ENCODE results near the gene NUTM2G.
"Not testable (repeated sequence)": the region's sequence is repeated elsewhere in the genome, so short reads cannot be mapped to it uniquely, and the experiment has no call there.

GRCh38 chr9:96972552-96972951 is 43.9 kb downstream of the NUTM2G start:
- TF ChIP-seq, protein P1, sequence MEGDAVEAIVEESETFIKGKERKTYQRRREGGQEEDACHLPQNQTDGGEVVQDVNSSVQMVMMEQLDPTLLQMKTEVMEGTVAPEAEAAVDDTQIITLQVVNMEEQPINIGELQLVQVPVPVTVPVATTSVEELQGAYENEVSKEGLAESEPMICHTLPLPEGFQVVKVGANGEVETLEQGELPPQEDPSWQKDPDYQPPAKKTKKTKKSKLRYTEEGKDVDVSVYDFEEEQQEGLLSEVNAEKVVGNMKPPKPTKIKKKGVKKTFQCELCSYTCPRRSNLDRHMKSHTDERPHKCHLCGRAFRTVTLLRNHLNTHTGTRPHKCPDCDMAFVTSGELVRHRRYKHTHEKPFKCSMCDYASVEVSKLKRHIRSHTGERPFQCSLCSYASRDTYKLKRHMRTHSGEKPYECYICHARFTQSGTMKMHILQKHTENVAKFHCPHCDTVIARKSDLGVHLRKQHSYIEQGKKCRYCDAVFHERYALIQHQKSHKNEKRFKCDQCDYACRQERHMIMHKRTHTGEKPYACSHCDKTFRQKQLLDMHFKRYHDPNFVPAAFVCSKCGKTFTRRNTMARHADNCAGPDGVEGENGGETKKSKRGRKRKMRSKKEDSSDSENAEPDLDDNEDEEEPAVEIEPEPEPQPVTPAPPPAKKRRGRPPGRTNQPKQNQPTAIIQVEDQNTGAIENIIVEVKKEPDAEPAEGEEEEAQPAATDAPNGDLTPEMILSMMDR (conservative IDR thresholded peaks at IDR 0.05): not testable (repeated sequence)
- not testable (repeated sequence) for TF ChIP-seq EZH2 (IDR thresholded peaks at IDR 0.05; ENCODE audit: low read depth)

Data from PC-9 (cell line).